BJ (cell line): ENCODE measurements around the gene PELI2. TPM values are rescaled to one million over a fixed set of nuclear protein-coding genes. Genes with fewer than 3 reads are reported as not detected.

Experiments
- CTCF ChIA-PET: fragments of 350-600 bp; formaldehyde crosslinking; extraction: SDS; loops from one replicate; lab custom pipeline; 2021; ENCODE audit warnings: antibody characterized with exemption, inconsistent platforms; lab: Yijun Ruan, JAX
- POLR2A ChIA-PET: fragments of 300-600 bp; sonication (Branson Sonifier 250); formaldehyde crosslinking; extraction: SDS; loops from one replicate; lab custom pipeline; 2021; ENCODE audit warnings: antibody characterized with exemption; lab: Charles Lee
- DNase-seq: peaks from one replicate; pipeline ENCODE4 v3.0.0-alpha.2; 2011; ENCODE audit warnings: low read depth
- H3K27me3 ChIP-seq: 2 replicates; pipeline ENCODE4 v1.6.0; 2011; ENCODE audit warnings: low read length; ENCODE audit not compliant: control insufficient read depth, insufficient read depth
- H3K36me3 ChIP-seq: 2 replicates; pipeline ENCODE4 v1.5.1; 2011; ENCODE audit warnings: low read length; ENCODE audit not compliant: control insufficient read depth, insufficient read depth
- H3K4me3 ChIP-seq: 2 replicates; pipeline ENCODE4 v1.5.1; 2011; ENCODE audit warnings: low read depth, mild to moderate bottlenecking, control low read depth, low read length
- CTCF ChIP-seq: IDR thresholded peaks from 2 replicates; pipeline ENCODE4 v1.5.1; 2011; ENCODE audit warnings: low read depth, mild to moderate bottlenecking, control low read depth, inconsistent platforms, low read length, moderate library complexity; ENCODE audit not compliant: insufficient read depth
- polyA plus RNA-seq: library from polyadenylated mRNA; depleted of rRNA; stranded (reverse); fragments of >200 nt; gene quantifications from 2 replicates; pipeline ENCODE4 v1.2.3, GENCODE V29; 2011

Gene PELI2
- polyA plus RNA-seq, 1 experiment = 10.5 TPM

- Histone ChIP-seq H3K27me3 (0 out of 2 replicates have a peak, but pooled peaks cover 1% of the 10 kb centered on the region), H3K36me3 (no peaks in the 10 kb centered on the region), H3K4me3 (no peak overlapping the region)
- TF ChIP-seq CTCF = no peak
- DNase-seq = no peak
- POLR2A ChIA-PET = no interaction called here
- CTCF ChIA-PET = no interaction called here
These were observed 200.3 kb downstream of the PELI2 start for GRCh38 chr14:56318393-56319115.

GRCh38 chr14:56321861-56322260, 203.7 kb downstream of the PELI2 start:
- no peak for TF ChIP-seq CTCF
- Histone ChIP-seq H3K27me3 (0 out of 2 replicates have a peak, but pooled peaks cover 1% of the 10 kb centered on the region), H3K4me3 (no peak overlapping the region), H3K36me3 (no peaks in the 10 kb centered on the region)
- no peak for DNase-seq
- POLR2A ChIA-PET = no interaction called here
- CTCF ChIA-PET = no interaction called here

GRCh38 chr14:56322531-56322930, 204.3 kb downstream of the PELI2 start:
- Histone ChIP-seq H3K36me3 (no peaks in the 10 kb centered on the region), H3K4me3 (no peak overlapping the region), H3K27me3 (0 out of 2 replicates have a peak, but pooled peaks cover 1% of the 10 kb centered on the region)
- ChIA-PET POLR2A (no interaction called here), CTCF (no interaction called here)
- no peak for TF ChIP-seq CTCF
- DNase-seq = no peak

GRCh38 chr14:56324454-56324853, 206.2 kb downstream of the PELI2 start:
- TF ChIP-seq CTCF = no peak
- no peaks in the 10 kb centered on the region for H3K36me3 ChIP-seq
- no peaks in the 10 kb centered on the region for H3K27me3 ChIP-seq
- H3K4me3 ChIP-seq = no peak overlapping the region
- no peak for DNase-seq
- CTCF ChIA-PET = interaction anchor here (0.5 to 2.2 kb wide), 7 partner anchors 11 to 1027 kb away, joined by 3 to 7 read pairs (median 3); no protein-coding TSS in a partner anchor
- POLR2A ChIA-PET = no interaction called here

GRCh38 chr14:56324856-56325699, 206.9 kb downstream of the PELI2 start:
- TF ChIP-seq CTCF = no peak
- ChIA-PET CTCF (interaction anchor here (0.6 to 2.2 kb wide), 8 partner anchors 11 to 622 kb away, joined by 3 to 7 read pairs (median 3); no protein-coding TSS in a partner anchor), POLR2A (no interaction called here)
- no peak for DNase-seq
- Histone ChIP-seq H3K4me3 (no peak overlapping the region), H3K36me3 (no peaks in the 10 kb centered on the region), H3K27me3 (no peaks in the 10 kb centered on the region)
